CD8-positive, alpha-beta memory T cell (primary cell): ENCODE results near the gene KIAA1958. TPM values are rescaled to one million over a fixed set of nuclear protein-coding genes. Genes with fewer than 3 reads are reported as not detected.
A peak's percentile ranks its signal among the peaks of the same experiment; 100 is the strongest.

ENCODE experiments used
- CTCF ChIA-PET: fragments of 350-600 bp; sonication (Branson Sonifier 250); formaldehyde crosslinking; loops from one replicate; lab custom pipeline; 2021; ENCODE audit warnings: antibody characterized with exemption; lab: Charles Lee
- POLR2A ChIA-PET: fragments of 350-600 bp; sonication (Branson Sonifier 250); formaldehyde crosslinking; loops from one replicate; lab custom pipeline; 2021; ENCODE audit warnings: antibody characterized with exemption; lab: Charles Lee
- DNase-seq, 5 donors: peaks; one replicate each; pipeline versions ENCODE4 v3.0.0 to v3.0.0-alpha.2; 2020 to 2022; ENCODE audit warnings: mixed read lengths in 1 of 5
- H3K27ac ChIP-seq: one replicate; pipeline ENCODE4 v1.7.0; 2013; ENCODE audit warnings: low read depth, mild to moderate bottlenecking, low read length, moderate library complexity
- H3K27me3 ChIP-seq: 2 replicates; pipeline ENCODE4 v1.7.0; 2013; ENCODE audit warnings: low read length, mild to moderate bottlenecking; ENCODE audit not compliant: insufficient read depth, poor library complexity, severe bottlenecking
- H3K36me3 ChIP-seq: 2 replicates; pipeline ENCODE4 v1.7.0; 2013; ENCODE audit warnings: mild to moderate bottlenecking, low read length, moderate library complexity; ENCODE audit not compliant: insufficient read depth
- H3K4me1 ChIP-seq: 2 replicates; pipeline ENCODE4 v1.7.0; 2013; ENCODE audit warnings: mild to moderate bottlenecking, low read length, moderate library complexity; ENCODE audit not compliant: insufficient read depth
- H3K4me3 ChIP-seq: 2 replicates; pipeline ENCODE4 v1.7.0; 2013; ENCODE audit warnings: mild to moderate bottlenecking, low read length
- H3K9me3 ChIP-seq: 2 replicates; pipeline ENCODE4 v1.7.0; 2013; ENCODE audit warnings: mild to moderate bottlenecking, low read length
- H3K27ac Mint-ChIP-seq, 8 donors: one replicate each; pipeline ENCODE4 v1.8.0; 2020 to 2021; ENCODE audit warnings: mixed read lengths in 8 of 8, mild to moderate bottlenecking in 6 of 8, inconsistent platforms in 3 of 8, moderate library complexity in 3 of 8
- H3K27me3 Mint-ChIP-seq, 2 donors: one replicate each; pipeline ENCODE4 v1.8.0; 2020 to 2021; ENCODE audit warnings: mixed read lengths in 2 of 2, mild to moderate bottlenecking in 1 of 2, moderate library complexity in 1 of 2
- H3K36me3 Mint-ChIP-seq, 3 donors: one replicate each; pipeline ENCODE4 v1.8.0; 2020 to 2021; ENCODE audit warnings: mixed read lengths in 3 of 3, inconsistent platforms in 1 of 3, mild to moderate bottlenecking in 1 of 3
- H3K4me1 Mint-ChIP-seq, 3 donors: one replicate each; pipeline ENCODE4 v1.8.0; 2020 to 2021; ENCODE audit warnings: mixed read lengths in 3 of 3, inconsistent platforms in 1 of 3, mild to moderate bottlenecking in 1 of 3
- H3K4me3 Mint-ChIP-seq, 7 donors: one replicate each; pipeline ENCODE4 v1.8.0; 2020 to 2021; ENCODE audit warnings: mixed read lengths in 7 of 7, mild to moderate bottlenecking in 6 of 7, moderate library complexity in 4 of 7, inconsistent platforms in 2 of 7
- H3K9me3 Mint-ChIP-seq, 5 donors: one replicate each; pipeline ENCODE4 v1.8.0; 2020 to 2022; ENCODE audit warnings: mixed read lengths in 5 of 5, mild to moderate bottlenecking in 3 of 5, moderate library complexity in 2 of 5, inconsistent platforms in 1 of 5
- polyA plus RNA-seq: library from polyadenylated mRNA; unstranded; fragments of 300-500 nt; fragmentation: Illumina TruSeq; gene quantifications from one replicate; pipeline ENCODE4 v1.2.3, GENCODE V29; 2021
- total RNA-seq, 2 experiments: library from RNA; stranded (reverse); gene quantifications; one replicate each; pipeline ENCODE4 v1.2.3, GENCODE V29; 2021

Gene KIAA1958
- total and polyA plus RNA-seq, 3 experiments from 2014 or later: 2.4 to 6.7 (median 6.4) TPM

- H3K27me3 Mint-ChIP-seq: no peaks in the 10 kb centered on the region
- H3K36me3 Mint-ChIP-seq: peaks cover under 1 to 20% (median 4%) of the 10 kb centered on the region in 3 donors
- H3K27ac ChIP-seq: peak within 1 kb of the TSS; percentile 99
- H3K4me1 Mint-ChIP-seq: peaks cover 23 to 40% (median 29%) of the 10 kb centered on the region in 3 donors
- no peaks in the 10 kb centered on the region for H3K9me3 Mint-ChIP-seq
- no peaks in the 10 kb centered on the region for H3K27me3 ChIP-seq
- H3K4me1 ChIP-seq: peaks cover 13% of the 10 kb centered on the region
- no peaks in the 10 kb centered on the region for H3K36me3 ChIP-seq
- H3K27ac Mint-ChIP-seq: peak within 1 kb of the TSS; percentile 91 to 100 (median 98)
- peak; percentile 97 to 99 (median 98) for DNase-seq
- H3K4me3 Mint-ChIP-seq: peak within 1 kb of the TSS; percentile 89 to 98 (median 95)
- CTCF ChIA-PET: interaction anchor here (0.9 to 3.5 kb wide), 9 partner anchors 13 to 274 kb away, joined by 3 to 22 read pairs (median 4); partner anchors contain the start of gene SNX30
- H3K9me3 ChIP-seq: no peaks in the 10 kb centered on the region
- H3K4me3 ChIP-seq: peak within 1 kb of the TSS; percentile 91
- POLR2A ChIA-PET: interaction anchor here (0.6 to 1.7 kb wide), 4 partner anchors 33 to 665 kb away, joined by 3 to 16 read pairs (median 4); partner anchors contain the start of genes HSDL2, PTBP3 and SNX30
These were observed 231.2 kb downstream of the KIAA1958 start, which contains the start of gene INIP for GRCh38 chr9:112717661-112718331. Gene INIP (minus strand): TSS chr9:112718117. CDS start chr9:112716485, 1,632 bp downstream.

Other genes starting within 250 kb of the KIAA1958 start
- gene PTBP3, start 153.2 kb upstream of the KIAA1958 start, total RNA-seq: 100 to 1,000 TPM; 118 to 124 TPM
- gene PTBP3, start 153.2 kb upstream of the KIAA1958 start, polyA plus RNA-seq: 45.0 TPM
- gene HSDL2, start 106.7 kb upstream of the KIAA1958 start, total RNA-seq: 10 to 100 TPM; 14.9 to 17.9 TPM
- gene HSDL2, start 106.7 kb upstream of the KIAA1958 start, polyA plus RNA-seq: 17.0 TPM
- 10 to 100 TPM; 40.2 to 44.9 TPM for gene INIP, start 231.3 kb downstream of the KIAA1958 start, total RNA-seq
- 47.9 TPM for gene INIP, start 231.3 kb downstream of the KIAA1958 start, polyA plus RNA-seq